Measurements from ENCODE around the gene GLYATL1.

The GLYATL1 gene

DNA sequence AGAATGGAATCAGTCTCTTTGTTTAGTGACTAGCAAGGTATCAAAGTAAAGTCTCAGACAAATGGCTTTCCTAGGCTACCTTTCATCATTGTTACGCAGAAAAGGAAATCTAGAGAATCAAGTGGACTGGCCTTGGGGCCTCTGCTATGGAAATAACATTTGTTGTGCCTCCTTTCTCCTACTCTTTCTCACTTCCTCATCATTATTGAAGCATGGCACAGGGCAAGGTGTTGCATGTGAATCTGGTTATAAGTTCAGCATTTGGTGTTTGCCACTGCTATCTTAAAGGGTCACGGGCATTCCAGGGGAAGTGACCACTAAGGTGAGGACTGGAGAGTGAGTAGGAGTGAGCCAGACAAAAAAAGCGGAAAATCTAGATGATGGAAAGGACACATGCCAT is 54.9 kb downstream of the GLYATL1 start:
- TF ChIP-seq, protein P1, sequence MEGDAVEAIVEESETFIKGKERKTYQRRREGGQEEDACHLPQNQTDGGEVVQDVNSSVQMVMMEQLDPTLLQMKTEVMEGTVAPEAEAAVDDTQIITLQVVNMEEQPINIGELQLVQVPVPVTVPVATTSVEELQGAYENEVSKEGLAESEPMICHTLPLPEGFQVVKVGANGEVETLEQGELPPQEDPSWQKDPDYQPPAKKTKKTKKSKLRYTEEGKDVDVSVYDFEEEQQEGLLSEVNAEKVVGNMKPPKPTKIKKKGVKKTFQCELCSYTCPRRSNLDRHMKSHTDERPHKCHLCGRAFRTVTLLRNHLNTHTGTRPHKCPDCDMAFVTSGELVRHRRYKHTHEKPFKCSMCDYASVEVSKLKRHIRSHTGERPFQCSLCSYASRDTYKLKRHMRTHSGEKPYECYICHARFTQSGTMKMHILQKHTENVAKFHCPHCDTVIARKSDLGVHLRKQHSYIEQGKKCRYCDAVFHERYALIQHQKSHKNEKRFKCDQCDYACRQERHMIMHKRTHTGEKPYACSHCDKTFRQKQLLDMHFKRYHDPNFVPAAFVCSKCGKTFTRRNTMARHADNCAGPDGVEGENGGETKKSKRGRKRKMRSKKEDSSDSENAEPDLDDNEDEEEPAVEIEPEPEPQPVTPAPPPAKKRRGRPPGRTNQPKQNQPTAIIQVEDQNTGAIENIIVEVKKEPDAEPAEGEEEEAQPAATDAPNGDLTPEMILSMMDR (conservative IDR thresholded peaks at IDR 0.05) = no peak
- H3K27ac ChIP-seq = no peak overlapping the region

DNA sequence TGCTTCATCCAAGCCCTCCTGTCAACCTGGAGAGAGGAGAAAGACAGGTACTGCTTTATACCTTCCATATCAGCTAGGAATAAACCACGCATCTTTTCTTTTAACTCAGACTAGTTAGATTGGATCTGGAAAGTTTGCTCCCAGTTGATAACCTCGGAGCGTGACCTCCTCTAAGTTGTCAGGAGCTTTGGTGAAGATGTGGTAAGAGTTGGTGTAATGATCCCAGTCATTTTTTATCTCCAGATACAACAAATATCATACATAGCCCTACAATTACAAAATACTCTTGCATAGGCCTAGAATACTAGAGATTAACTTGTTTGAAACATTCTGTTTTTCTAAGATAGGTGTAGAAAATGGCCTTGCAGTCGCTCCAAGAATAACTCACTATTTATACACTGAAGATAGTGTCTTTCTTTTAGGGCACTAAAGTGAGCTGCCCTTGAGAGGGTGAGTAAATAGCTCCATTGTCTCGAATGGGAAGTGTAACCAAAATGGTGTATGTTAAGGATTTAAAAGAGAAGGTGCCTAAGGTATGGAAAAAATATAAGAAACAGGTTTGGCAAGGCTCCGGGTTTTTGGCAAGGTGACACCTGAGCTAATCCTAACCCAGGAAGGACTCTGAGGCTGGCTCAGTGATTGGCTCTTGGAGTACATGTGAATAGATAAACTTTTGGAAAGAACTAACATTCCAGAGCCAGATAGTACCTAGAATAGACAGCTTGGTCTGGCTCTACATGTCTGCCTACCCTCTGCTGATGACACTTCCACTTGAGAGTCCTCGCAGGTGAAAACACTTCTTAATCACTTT is 59.4 kb downstream of the GLYATL1 start:
- H3K27ac ChIP-seq = no peak overlapping the region
- TF ChIP-seq, protein P1 (conservative IDR thresholded peaks at IDR 0.05) = no peak

GRCh38 chr11:58999291-58999680 is 60.0 kb downstream of the GLYATL1 start:
- TF ChIP-seq, protein P1 (conservative IDR thresholded peaks at IDR 0.05) = no peak
- H3K27ac ChIP-seq = no peak overlapping the region

DNA sequence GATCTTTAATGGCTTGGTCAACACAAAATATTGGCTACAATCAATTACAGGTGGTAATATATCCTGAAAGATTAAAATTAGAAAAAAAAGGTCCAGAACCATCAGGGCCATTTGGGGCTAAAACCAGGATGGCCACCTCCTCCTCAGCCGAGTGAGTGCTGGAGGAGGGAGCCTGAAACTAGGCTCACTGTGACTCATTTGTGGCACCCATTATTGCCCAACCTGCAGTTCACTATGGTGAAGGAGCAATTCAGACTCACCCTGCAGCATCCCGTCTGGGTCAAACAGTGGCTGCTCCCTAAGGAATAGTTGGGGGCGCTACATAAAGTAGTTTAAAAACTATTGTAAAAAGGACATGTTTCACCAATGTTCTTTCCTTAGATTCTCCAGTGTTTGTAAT is 60.7 kb downstream of the GLYATL1 start:
- no peak overlapping the region for H3K27ac ChIP-seq
- TF ChIP-seq, protein P1 (conservative IDR thresholded peaks at IDR 0.05) = no peak

DNA sequence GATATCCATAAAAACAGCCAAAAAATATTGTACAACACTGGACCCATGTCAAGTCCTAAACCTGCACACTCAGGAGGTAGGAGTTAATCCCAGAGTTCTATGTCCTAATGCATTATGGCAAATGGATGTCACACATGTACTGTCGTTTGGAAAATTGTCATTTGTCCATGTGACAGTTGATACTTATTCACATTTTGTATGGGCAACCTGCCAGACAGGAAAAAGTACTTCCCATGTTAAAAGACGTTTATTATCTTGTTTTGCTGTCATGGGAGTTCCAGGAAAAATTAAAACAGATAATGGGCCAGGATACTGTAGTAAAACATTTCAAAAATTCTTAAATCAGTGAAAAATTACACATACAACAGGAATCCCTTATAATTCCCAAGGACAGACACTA is 62.7 kb downstream of the GLYATL1 start:
- H3K27ac ChIP-seq = 0 out of 2 replicates have a peak overlapping the region, but pooled peaks have one; percentile 8

Measured in VCaP (cell line).